RWPE1 (cell line): ENCODE data around the gene TWIST2.

Experiments
- CTCF ChIA-PET: fragments of 350-600 bp; sonication (Branson Sonifier 250); formaldehyde crosslinking; extraction: SDS; loops from one replicate; lab custom pipeline; 2021; lab: Yijun Ruan, JAX
- POLR2A ChIA-PET: fragments of 400-600 bp; formaldehyde crosslinking; extraction: SDS; loops from one replicate; lab custom pipeline; 2020; ENCODE audit warnings: antibody characterized with exemption; ENCODE audit not compliant: low non-redundant PET; lab: Yijun Ruan, JAX
- DNase-seq: peaks from one replicate; pipeline ENCODE4 v3.0.0; 2012; ENCODE audit warnings: low spot score
- H3K27ac ChIP-seq: fragments of 450-650 bp; 2 replicates; pipeline ENCODE4 v1.5.1; 2017
- CTCF ChIP-seq: fragments of 450-650 bp; conservative IDR thresholded peaks from 2 replicates; pipeline ENCODE4 v1.5.1; 2017; ENCODE audit warnings: low read depth, mild to moderate bottlenecking

The TWIST2 gene

GRCh38 chr2:238926761-238927611 is 79.1 kb downstream of the TWIST2 start:
- CTCF ChIA-PET, result no interaction called here
- no peak for DNase-seq
- POLR2A ChIA-PET, result no interaction called here
- no peak overlapping the region for H3K27ac ChIP-seq
- no peak for TF ChIP-seq CTCF

GRCh38 chr2:238927746-238928519 is 80.0 kb downstream of the TWIST2 start:
- H3K27ac ChIP-seq, result no peak overlapping the region
- no peak for DNase-seq
- POLR2A ChIA-PET, result no interaction called here
- CTCF ChIA-PET, result no interaction called here
- TF ChIP-seq CTCF, result no peak

- CTCF ChIA-PET, result no interaction called here
- TF ChIP-seq CTCF, result no peak
- no peak for DNase-seq
- no peak overlapping the region for H3K27ac ChIP-seq
- POLR2A ChIA-PET, result no interaction called here
Observed at GRCh38 chr2:238928520-238929241, 80.8 kb downstream of the TWIST2 start.

GRCh38 chr2:238929242-238930081 is 81.6 kb downstream of the TWIST2 start:
- DNase-seq, result no peak
- no peak for TF ChIP-seq CTCF
- H3K27ac ChIP-seq, result no peak overlapping the region
- POLR2A ChIA-PET, result no interaction called here
- CTCF ChIA-PET, result no interaction called here

- no peak for DNase-seq
- POLR2A ChIA-PET, result no interaction called here
- CTCF ChIA-PET, result interaction anchor here (0.6 kb wide), 1 partner anchor 16 kb away, joined by 3 read pairs; no protein-coding TSS in a partner anchor
- no peak for TF ChIP-seq CTCF
- no peak overlapping the region for H3K27ac ChIP-seq
Observed at GRCh38 chr2:238930216-238930615, 82.3 kb downstream of the TWIST2 start.
